SU-DHL-6 (cell line): ENCODE results near the gene SRD5A3.

Source experiments
- H2AFZ ChIP-seq: fragments of 200-600 bp; sonication (generic); 2 replicates; pipeline ENCODE4 v1.6.1; 2014; ENCODE audit warnings: low read depth, mild to moderate bottlenecking, moderate library complexity, mixed read lengths, antibody characterized with exemption, low read length; ENCODE audit not compliant: severe bottlenecking
- H3F3A ChIP-seq: fragments of 200-600 bp; shearing (Covaris generic); 2 replicates; pipeline ENCODE4 v1.6.0; 2016; ENCODE audit warnings: antibody characterized with exemption, mild to moderate bottlenecking; ENCODE audit not compliant: insufficient read depth
- H3K27ac ChIP-seq: fragments of 200-600 bp; sonication (generic); 2 replicates; pipeline ENCODE4 v1.5.1; 2016; ENCODE audit warnings: low read depth, mild to moderate bottlenecking, low read length, moderate library complexity, mixed read lengths
- H3K27me3 ChIP-seq: fragments of 200-600 bp; sonication (generic), shearing (Covaris generic); 2 replicates; pipeline ENCODE4 v1.6.0; 2014; ENCODE audit warnings: mild to moderate bottlenecking, low read length
- H3K36me3 ChIP-seq: fragments of 200-600 bp; sonication (generic); 2 replicates; pipeline ENCODE4 v1.6.1; 2014; ENCODE audit warnings: mild to moderate bottlenecking, low read length, mixed read lengths
- H3K4me2 ChIP-seq: fragments of 300-600, 200-600 bp; shearing (Covaris generic), sonication (generic); 2 replicates; pipeline ENCODE4 v1.6.0; 2014; ENCODE audit warnings: low read length, low read depth, mild to moderate bottlenecking; ENCODE audit not compliant: poor library complexity, severe bottlenecking
- H3K4me3 ChIP-seq: fragments of 200-600 bp; sonication (generic); 2 replicates; pipeline ENCODE4 v1.5.1; 2014; ENCODE audit warnings: antibody characterized with exemption, low read length, mild to moderate bottlenecking, mixed read lengths; ENCODE audit not compliant: insufficient read depth, poor library complexity, severe bottlenecking
- H3K79me2 ChIP-seq: fragments of 200-600 bp; sonication (generic); 2 replicates; pipeline ENCODE4 v1.6.1; 2014; ENCODE audit warnings: mild to moderate bottlenecking, low read length, moderate library complexity; ENCODE audit not compliant: insufficient read depth
- H3K9ac ChIP-seq: fragments of 200-600 bp; sonication (generic); 2 replicates; pipeline ENCODE4 v1.7.0; 2014; ENCODE audit warnings: mild to moderate bottlenecking, low read length
- H3K9me2 ChIP-seq: fragments of 200-600 bp; sonication (generic); replicated peaks from 2 replicates; pipeline ENCODE4 v1.6.1; 2014; ENCODE audit warnings: low read length; ENCODE audit not compliant: insufficient read depth
- H3K9me3 ChIP-seq: fragments of 200-600 bp; sonication (generic); 2 replicates; pipeline ENCODE4 v1.6.1; 2014; ENCODE audit warnings: low read length, mixed read lengths; ENCODE audit not compliant: insufficient read depth
- H4K20me1 ChIP-seq: fragments of 200-600 bp; sonication (generic); 2 replicates; pipeline ENCODE4 v1.6.1; 2014; ENCODE audit warnings: low read depth, mild to moderate bottlenecking, antibody characterized with exemption, low read length, moderate library complexity, mixed read lengths
- EZH2phosphoT487 ChIP-seq: fragments of 200-600 bp; sonication (generic), shearing (Covaris generic); conservative IDR thresholded peaks from 2 replicates; pipeline ENCODE4 v1.6.1; 2018; ENCODE audit warnings: mild to moderate bottlenecking, antibody characterized with exemption, low read length, moderate library complexity, mixed read lengths
- TF ChIP-seq, protein P1 (sequence below): fragments of 200-600 bp; sonication (generic); IDR thresholded peaks from one replicate; pipeline ENCODE4 v1.5.1; 2017; ENCODE audit warnings: antibody characterized with exemption, mild to moderate bottlenecking, low read length, moderate library complexity; ENCODE audit not compliant: insufficient read depth, poor library complexity, severe bottlenecking

SRD5A3 gene

DNA sequence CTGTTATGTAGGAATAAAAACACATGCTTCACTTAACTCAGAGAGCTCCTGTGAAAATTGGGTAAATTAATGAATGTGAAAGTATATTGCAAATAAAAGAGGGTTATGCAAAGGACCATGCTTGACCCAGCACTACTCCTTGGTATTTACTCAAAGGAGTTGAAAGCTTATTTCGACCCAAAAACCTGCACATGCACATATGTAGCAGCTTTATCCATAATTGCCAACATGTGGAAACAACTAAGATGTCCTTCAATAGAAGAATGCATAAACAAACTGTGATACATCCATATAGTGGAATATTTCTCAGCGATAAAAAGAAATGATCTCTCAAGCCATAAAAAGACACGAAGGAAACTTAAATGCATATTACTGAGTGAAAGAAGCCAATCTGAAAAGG, 41.7 kb upstream of the SRD5A3 start:
- no peaks in the 10 kb centered on the region for H3K36me3 ChIP-seq
- TF ChIP-seq, protein P1, sequence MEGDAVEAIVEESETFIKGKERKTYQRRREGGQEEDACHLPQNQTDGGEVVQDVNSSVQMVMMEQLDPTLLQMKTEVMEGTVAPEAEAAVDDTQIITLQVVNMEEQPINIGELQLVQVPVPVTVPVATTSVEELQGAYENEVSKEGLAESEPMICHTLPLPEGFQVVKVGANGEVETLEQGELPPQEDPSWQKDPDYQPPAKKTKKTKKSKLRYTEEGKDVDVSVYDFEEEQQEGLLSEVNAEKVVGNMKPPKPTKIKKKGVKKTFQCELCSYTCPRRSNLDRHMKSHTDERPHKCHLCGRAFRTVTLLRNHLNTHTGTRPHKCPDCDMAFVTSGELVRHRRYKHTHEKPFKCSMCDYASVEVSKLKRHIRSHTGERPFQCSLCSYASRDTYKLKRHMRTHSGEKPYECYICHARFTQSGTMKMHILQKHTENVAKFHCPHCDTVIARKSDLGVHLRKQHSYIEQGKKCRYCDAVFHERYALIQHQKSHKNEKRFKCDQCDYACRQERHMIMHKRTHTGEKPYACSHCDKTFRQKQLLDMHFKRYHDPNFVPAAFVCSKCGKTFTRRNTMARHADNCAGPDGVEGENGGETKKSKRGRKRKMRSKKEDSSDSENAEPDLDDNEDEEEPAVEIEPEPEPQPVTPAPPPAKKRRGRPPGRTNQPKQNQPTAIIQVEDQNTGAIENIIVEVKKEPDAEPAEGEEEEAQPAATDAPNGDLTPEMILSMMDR = no peak
- H3K79me2 ChIP-seq = no peaks in the 10 kb centered on the region
- H3K9ac ChIP-seq = no peak overlapping the region
- no peak overlapping the region for H2AFZ ChIP-seq
- no peak overlapping the region for H3K4me2 ChIP-seq
- H3K27ac ChIP-seq = no peak overlapping the region
- no peaks in the 10 kb centered on the region for H3F3A ChIP-seq
- H3K9me2 ChIP-seq = no peaks in the 10 kb centered on the region
- no peaks in the 10 kb centered on the region for H4K20me1 ChIP-seq
- H3K27me3 ChIP-seq = no peaks in the 10 kb centered on the region
- H3K4me3 ChIP-seq = no peak overlapping the region
- H3K9me3 ChIP-seq = no peaks in the 10 kb centered on the region

DNA sequence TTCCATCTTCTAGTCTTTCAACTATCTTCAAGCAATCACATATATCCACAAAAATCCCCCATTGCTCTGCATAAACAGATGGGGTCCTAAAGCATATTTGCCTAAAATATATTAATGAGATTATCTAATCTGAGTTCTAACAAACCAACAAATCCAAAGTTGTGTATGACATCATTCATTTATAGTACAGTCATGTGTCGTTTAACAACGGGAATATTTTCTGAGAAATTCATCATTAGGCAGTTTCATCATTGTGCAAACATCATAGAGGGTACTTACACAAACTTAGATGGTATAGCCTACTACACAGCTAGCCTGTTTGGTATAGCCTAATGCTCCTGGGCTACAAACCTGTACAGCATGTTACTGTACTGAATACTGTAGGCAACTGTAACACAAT, 38.0 kb upstream of the SRD5A3 start:
- no peaks in the 10 kb centered on the region for H3K9me3 ChIP-seq
- H3K4me2 ChIP-seq = no peak overlapping the region
- no peaks in the 10 kb centered on the region for H3K27me3 ChIP-seq
- no peak overlapping the region for H2AFZ ChIP-seq
- H3K27ac ChIP-seq = no peak overlapping the region
- H3K36me3 ChIP-seq = no peaks in the 10 kb centered on the region
- H3F3A ChIP-seq = no peaks in the 10 kb centered on the region
- H3K9ac ChIP-seq = no peak overlapping the region
- TF ChIP-seq EZH2phosphoT487 = no peak
- TF ChIP-seq, protein P1 = no peak
- no peak overlapping the region for H3K4me3 ChIP-seq
- H3K79me2 ChIP-seq = no peaks in the 10 kb centered on the region
- no peaks in the 10 kb centered on the region for H3K9me2 ChIP-seq
- H4K20me1 ChIP-seq = no peaks in the 10 kb centered on the region

DNA sequence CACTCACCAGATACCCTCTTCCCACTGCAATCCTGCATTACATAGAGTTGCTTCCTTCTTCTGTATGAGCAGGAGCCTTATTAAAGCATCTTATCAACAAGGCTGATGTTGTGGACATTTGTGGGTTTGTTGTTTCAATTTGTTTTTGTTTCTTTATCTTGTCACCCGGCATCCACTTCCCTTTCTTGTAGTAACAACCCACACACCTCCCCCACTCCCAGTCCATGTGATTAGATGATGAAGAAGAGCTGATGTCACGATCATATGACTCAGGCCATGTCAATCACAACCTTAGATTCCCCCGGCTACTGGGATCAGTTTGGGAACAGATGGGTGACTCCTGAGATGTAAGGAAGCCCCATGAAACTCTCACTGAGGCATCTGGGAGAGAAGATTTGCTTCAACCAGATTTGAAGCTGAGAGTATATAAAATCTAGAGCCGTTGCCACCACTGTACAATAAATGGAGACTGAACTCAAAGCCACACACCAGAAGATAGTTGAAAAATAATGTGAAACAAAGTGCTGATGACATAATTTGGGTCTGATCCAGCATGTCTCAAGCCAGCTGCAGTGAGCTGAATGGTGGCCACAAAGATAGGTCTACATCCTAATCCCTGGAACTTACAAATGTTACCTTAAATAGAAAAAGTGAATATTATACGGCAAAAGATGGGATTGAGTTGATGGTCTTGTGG, 34.1 kb upstream of the SRD5A3 start:
- no peaks in the 10 kb centered on the region for H3K9me2 ChIP-seq
- H3K79me2 ChIP-seq = no peaks in the 10 kb centered on the region
- TF ChIP-seq, protein P1 = no peak
- no peak for TF ChIP-seq EZH2phosphoT487
- no peak overlapping the region for H3K4me2 ChIP-seq
- H3K9ac ChIP-seq = no peak overlapping the region
- no peaks in the 10 kb centered on the region for H3K9me3 ChIP-seq
- H3K36me3 ChIP-seq = no peaks in the 10 kb centered on the region
- H2AFZ ChIP-seq = no peak overlapping the region
- H4K20me1 ChIP-seq = no peaks in the 10 kb centered on the region
- no peaks in the 10 kb centered on the region for H3F3A ChIP-seq
- no peaks in the 10 kb centered on the region for H3K27me3 ChIP-seq
- H3K4me3 ChIP-seq = no peak overlapping the region
- H3K27ac ChIP-seq = no peak overlapping the region
